Erythroblast (primary cell): ENCODE measurements around the gene SMG5.

ENCODE experiments used
- GATA1 ChIP-seq: IDR thresholded peaks from 2 replicates; pipeline ENCODE4 v1.6.1; 2011; ENCODE audit warnings: low read depth, mild to moderate bottlenecking, control low read depth, low read length, moderate library complexity
- POLR2A ChIP-seq: IDR thresholded peaks from 2 replicates; pipeline ENCODE4 v1.6.1; 2011; ENCODE audit warnings: mild to moderate bottlenecking, low read length

DNA sequence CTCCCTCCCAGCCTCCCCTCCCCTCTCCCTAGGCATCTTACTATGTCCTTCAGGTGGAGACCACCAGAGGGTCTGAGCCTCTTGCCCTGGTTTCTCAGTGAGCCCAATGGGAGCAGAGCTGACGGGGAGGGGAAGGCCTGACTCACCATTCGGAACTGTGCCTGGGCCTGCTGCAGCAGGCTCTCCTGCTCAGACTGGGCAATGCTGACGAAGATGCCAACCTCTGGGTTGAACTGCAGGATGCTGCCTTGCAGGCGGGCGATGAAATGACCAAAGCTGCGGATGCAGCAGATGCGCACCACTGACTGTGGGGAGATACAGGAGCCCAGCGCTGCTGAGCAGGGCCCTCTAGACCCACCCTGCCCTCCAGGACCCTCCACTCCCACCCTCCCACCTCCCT, 23.8 kb downstream of the SMG5 start:
- TF ChIP-seq POLR2A (no peak), GATA1 (no peak)
